ENCODE data around the gene IQGAP3. TPM values are rescaled to one million over a fixed set of nuclear protein-coding genes. Genes with fewer than 3 reads are reported as not detected.

The IQGAP3 gene
- total and polyA plus RNA-seq, 2 experiments from 2014 or later, result 11.9 to 31.8 TPM

GRCh38 chr1:156577550-156577949 is 5.2 kb upstream of the IQGAP3 start:
- no peaks in the 10 kb centered on the region for H4K20me1 ChIP-seq (replicated peaks; ENCODE audit: insufficient read depth)
- peaks cover 6% of the 10 kb centered on the region for H3K4me1 Mint-ChIP-seq
- H3K27me3 Mint-ChIP-seq (ENCODE audit: insufficient read depth, low read depth, poor library complexity), result peaks cover 8% of the 10 kb centered on the region
- no peak for DNase-seq (ENCODE audit: low spot score)
- H2AFZ ChIP-seq, result no peak overlapping the region
- no peak overlapping the region for H3K4me3 Mint-ChIP-seq
- H3K27ac ChIP-seq (ENCODE audit: low read depth), result no peak overlapping the region
- H3K36me3 ChIP-seq (ENCODE audit: insufficient read depth), result no peaks in the 10 kb centered on the region
- no peak for ATAC-seq
- no peak for TF ChIP-seq ETS1 (IDR thresholded peaks at IDR 0.05)
- no peak for TF ChIP-seq JUNB (IDR thresholded peaks at IDR 0.05; ENCODE audit: unreplicated experiment)
- no peak for TF ChIP-seq POLR2AphosphoS5 (IDR thresholded peaks at IDR 0.05; ENCODE audit: low read depth)
- no peak for TF ChIP-seq ZNF114 (CRISPR knock-in tag; IDR thresholded peaks at IDR 0.05)
- no peak for TF ChIP-seq EZH2phosphoT487 (IDR thresholded peaks at IDR 0.05; ENCODE audit: unreplicated experiment)
- TF ChIP-seq ZNF462 (CRISPR knock-in tag; IDR thresholded peaks at IDR 0.05), result no peak
- TF ChIP-seq CREB1 (CRISPR knock-in tag; IDR thresholded peaks at IDR 0.05; ENCODE audit: low read depth), result no peak
- no peak for TF ChIP-seq NANOG (IDR thresholded peaks at IDR 0.05; ENCODE audit: borderline replicate concordance)
- no peak for TF ChIP-seq STAT1 (IDR thresholded peaks at IDR 0.05; ENCODE audit: unreplicated experiment)
- TF ChIP-seq CTCF (conservative IDR thresholded peaks at IDR 0.05; ENCODE audit: low read depth in 2 of 2), result no peak
- TF ChIP-seq REST (IDR thresholded peaks at IDR 0.05; ENCODE audit: unreplicated experiment), result no peak
- no peak for TF ChIP-seq EZH2 (IDR thresholded peaks at IDR 0.05; ENCODE audit: low read depth, unreplicated experiment)
- TF ChIP-seq ZNF331 (CRISPR knock-in tag; IDR thresholded peaks at IDR 0.05; ENCODE audit: low read depth), result no peak
- H3F3A ChIP-seq (replicated peaks; ENCODE audit: low read depth), result 0 out of 2 replicates have a peak, but pooled peaks cover 6% of the 10 kb centered on the region
- no peak overlapping the region for H3K27ac Mint-ChIP-seq
- no peaks in the 10 kb centered on the region for H3K79me2 ChIP-seq (replicated peaks; ENCODE audit: insufficient read depth)
- no peaks in the 10 kb centered on the region for H3K9me3 Mint-ChIP-seq
- H3K4me3 ChIP-seq, result no peak overlapping the region
- peaks cover 3% of the 10 kb centered on the region; the same call in 1 of the 2 replicates for H3K4me1 ChIP-seq (ENCODE audit: insufficient read depth)
- no peaks in the 10 kb centered on the region for H3K36me3 Mint-ChIP-seq (ENCODE audit: low read depth)
- H3K9me2 ChIP-seq (ENCODE audit: insufficient read depth), result no peaks in the 10 kb centered on the region
- no peak overlapping the region for H3K4me2 ChIP-seq
- H3K27me3 ChIP-seq (ENCODE audit: insufficient read depth), result no peaks in the 10 kb centered on the region

Data from GM23338 (cell line).